Loucy (cell line): ENCODE data around the gene ARGLU1.

Experiments
- H2AFZ ChIP-seq: fragments of 200-600 bp; sonication (generic); 2 replicates; pipeline ENCODE4 v1.6.0; 2016; ENCODE audit warnings: antibody characterized with exemption, mild to moderate bottlenecking, low read length, moderate library complexity
- H3F3A ChIP-seq: fragments of 200-600 bp; 2 replicates; pipeline ENCODE4 v1.6.0; 2016; ENCODE audit warnings: antibody characterized with exemption, low read depth, mild to moderate bottlenecking
- H3K27me3 ChIP-seq: fragments of 200-600 bp; sonication (generic); 2 replicates; pipeline ENCODE4 v1.6.1; 2014; ENCODE audit warnings: low read length, mild to moderate bottlenecking; ENCODE audit not compliant: insufficient read depth, poor library complexity, severe bottlenecking
- H3K36me3 ChIP-seq: fragments of 200-600 bp; sonication (generic); 2 replicates; pipeline ENCODE4 v1.6.1; 2016; ENCODE audit warnings: low read length; ENCODE audit not compliant: insufficient read depth
- H3K4me1 ChIP-seq: fragments of 200-600 bp; sonication (generic); 2 replicates; pipeline ENCODE4 v1.5.1; 2014; ENCODE audit warnings: low read length, mild to moderate bottlenecking; ENCODE audit not compliant: insufficient read depth, poor library complexity, severe bottlenecking
- H3K4me2 ChIP-seq: fragments of 200-600 bp; sonication (generic); 2 replicates; pipeline ENCODE4 v1.6.0; 2014; ENCODE audit warnings: antibody characterized with exemption, low read length, low read depth, mild to moderate bottlenecking; ENCODE audit not compliant: poor library complexity, severe bottlenecking
- H3K4me3 ChIP-seq: fragments of 200-600 bp; sonication (generic); 2 replicates; pipeline ENCODE4 v1.5.1; 2014; ENCODE audit warnings: low read length, mild to moderate bottlenecking, mixed read lengths; ENCODE audit not compliant: poor library complexity, severe bottlenecking
- H3K79me2 ChIP-seq: fragments of 200-600 bp; sonication (generic); 2 replicates; pipeline ENCODE4 v1.6.1; 2014; ENCODE audit warnings: low read length; ENCODE audit not compliant: insufficient read depth
- H3K9ac ChIP-seq: fragments of 200-600 bp; sonication (generic); 2 replicates; pipeline ENCODE4 v1.6.0; 2014; ENCODE audit warnings: mild to moderate bottlenecking, low read depth, low read length, moderate library complexity; ENCODE audit not compliant: poor library complexity, severe bottlenecking
- H3K9me2 ChIP-seq: fragments of 200-600 bp; sonication (generic); replicated peaks from 2 replicates; pipeline ENCODE4 v1.6.1; 2016; ENCODE audit warnings: low read depth, low read length, mixed read lengths
- H3K9me3 ChIP-seq: fragments of 200-600 bp; sonication (generic); 2 replicates; pipeline ENCODE4 v1.6.1; 2014; ENCODE audit warnings: mild to moderate bottlenecking, antibody characterized with exemption, low read length, low read depth; ENCODE audit not compliant: insufficient read depth
- H4K20me1 ChIP-seq: fragments of 200-600 bp; sonication (generic); 2 replicates; pipeline ENCODE4 v1.6.0; 2014; ENCODE audit warnings: antibody characterized with exemption, low read length, mild to moderate bottlenecking; ENCODE audit not compliant: insufficient read depth, poor library complexity, severe bottlenecking
- EZH2phosphoT487 ChIP-seq: fragments of 200-600 bp; IDR thresholded peaks from 2 replicates; pipeline ENCODE4 v1.6.1; 2018; ENCODE audit warnings: antibody characterized with exemption, mild to moderate bottlenecking, moderate library complexity, borderline replicate concordance
- TF ChIP-seq, protein P1 (sequence below): fragments of 200-600 bp; sonication (generic); conservative IDR thresholded peaks from 2 replicates; pipeline ENCODE4 v1.5.1; 2014; ENCODE audit warnings: mild to moderate bottlenecking, antibody characterized with exemption, low read length

ARGLU1 gene

DNA sequence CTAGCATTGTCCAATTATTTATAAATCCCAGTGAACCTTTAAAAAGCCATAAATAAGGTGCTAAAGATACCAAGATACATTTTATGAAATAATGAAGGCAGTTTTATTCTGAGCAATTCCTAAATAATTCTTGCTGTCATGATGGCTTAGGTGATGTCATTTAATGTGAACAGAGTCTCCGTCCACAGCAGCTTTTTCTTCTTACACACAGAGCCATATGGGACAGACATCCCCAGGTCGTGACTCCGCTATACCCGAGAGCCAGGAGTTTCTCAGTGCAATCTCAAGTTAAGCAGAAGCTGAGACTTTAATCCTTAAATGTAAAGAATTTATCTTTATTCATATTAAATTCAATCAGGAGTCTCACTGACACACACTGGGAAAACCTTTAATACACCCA lies 62.2 kb downstream of the ARGLU1 start:
- Histone ChIP-seq H3K36me3 (no peaks in the 10 kb centered on the region), H3K9ac (no peak overlapping the region), H3K79me2 (no peaks in the 10 kb centered on the region), H3K4me3 (no peak overlapping the region), H3K9me3 (no peaks in the 10 kb centered on the region), H3F3A (no peaks in the 10 kb centered on the region), H4K20me1 (no peaks in the 10 kb centered on the region), H3K27me3 (no peaks in the 10 kb centered on the region), H3K4me1 (peaks cover 11% of the 10 kb centered on the region), H3K9me2 (no peaks in the 10 kb centered on the region), H3K4me2 (no peak overlapping the region), H2AFZ (no peak overlapping the region)
- TF ChIP-seq EZH2phosphoT487: no peak
- TF ChIP-seq, protein P1, sequence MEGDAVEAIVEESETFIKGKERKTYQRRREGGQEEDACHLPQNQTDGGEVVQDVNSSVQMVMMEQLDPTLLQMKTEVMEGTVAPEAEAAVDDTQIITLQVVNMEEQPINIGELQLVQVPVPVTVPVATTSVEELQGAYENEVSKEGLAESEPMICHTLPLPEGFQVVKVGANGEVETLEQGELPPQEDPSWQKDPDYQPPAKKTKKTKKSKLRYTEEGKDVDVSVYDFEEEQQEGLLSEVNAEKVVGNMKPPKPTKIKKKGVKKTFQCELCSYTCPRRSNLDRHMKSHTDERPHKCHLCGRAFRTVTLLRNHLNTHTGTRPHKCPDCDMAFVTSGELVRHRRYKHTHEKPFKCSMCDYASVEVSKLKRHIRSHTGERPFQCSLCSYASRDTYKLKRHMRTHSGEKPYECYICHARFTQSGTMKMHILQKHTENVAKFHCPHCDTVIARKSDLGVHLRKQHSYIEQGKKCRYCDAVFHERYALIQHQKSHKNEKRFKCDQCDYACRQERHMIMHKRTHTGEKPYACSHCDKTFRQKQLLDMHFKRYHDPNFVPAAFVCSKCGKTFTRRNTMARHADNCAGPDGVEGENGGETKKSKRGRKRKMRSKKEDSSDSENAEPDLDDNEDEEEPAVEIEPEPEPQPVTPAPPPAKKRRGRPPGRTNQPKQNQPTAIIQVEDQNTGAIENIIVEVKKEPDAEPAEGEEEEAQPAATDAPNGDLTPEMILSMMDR: no peak

GRCh38 chr13:106505295-106505694 lies 62.6 kb downstream of the ARGLU1 start:
- Histone ChIP-seq H3K4me3 (no peak overlapping the region), H3K27me3 (no peaks in the 10 kb centered on the region), H3K4me1 (peaks cover 15% of the 10 kb centered on the region), H3K9me3 (no peaks in the 10 kb centered on the region), H3K79me2 (no peaks in the 10 kb centered on the region), H3K36me3 (no peaks in the 10 kb centered on the region), H3K9ac (no peak overlapping the region), H2AFZ (no peak overlapping the region), H3K9me2 (no peaks in the 10 kb centered on the region), H3K4me2 (no peak overlapping the region), H3F3A (no peaks in the 10 kb centered on the region), H4K20me1 (no peaks in the 10 kb centered on the region)
- TF ChIP-seq, protein P1: no peak
- TF ChIP-seq EZH2phosphoT487: no peak

DNA sequence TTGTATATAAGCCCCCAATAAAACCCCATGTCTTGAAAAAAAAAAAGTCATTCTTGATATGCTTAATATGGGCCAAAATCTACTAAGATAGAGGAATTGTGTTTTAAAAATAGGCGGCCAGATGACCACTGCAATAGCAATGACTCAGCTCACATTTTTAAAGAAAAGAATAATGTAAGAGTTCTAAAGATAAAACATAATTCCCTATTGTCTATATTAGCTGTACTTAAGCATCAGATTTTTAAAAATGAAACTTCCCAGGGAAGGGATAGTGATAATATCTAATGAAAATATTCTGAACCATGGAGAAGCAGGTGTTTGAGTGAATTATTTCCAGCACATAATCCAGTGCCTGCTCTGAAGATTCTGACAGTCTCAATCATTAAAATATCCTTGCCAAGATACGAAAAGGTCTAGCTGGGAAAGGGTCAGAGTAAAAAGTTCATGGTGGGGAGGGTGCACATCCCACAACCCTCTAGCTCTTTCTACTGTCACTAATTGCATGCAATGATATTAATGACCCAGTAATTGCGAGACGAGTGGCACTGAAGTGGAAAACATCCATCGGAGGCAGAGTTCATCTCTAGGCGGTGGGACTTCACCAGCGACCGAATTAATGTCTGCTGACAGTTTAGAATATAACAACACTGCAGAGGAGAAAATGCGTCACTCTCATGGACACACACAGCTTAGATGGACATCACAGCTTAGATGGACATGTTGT lies 64.0 kb downstream of the ARGLU1 start:
- Histone ChIP-seq H3K9me3 (no peaks in the 10 kb centered on the region), H4K20me1 (no peaks in the 10 kb centered on the region), H3K79me2 (no peaks in the 10 kb centered on the region), H3F3A (no peaks in the 10 kb centered on the region), H3K27me3 (no peaks in the 10 kb centered on the region), H3K4me2 (no peak overlapping the region), H3K36me3 (no peaks in the 10 kb centered on the region), H3K4me1 (peaks cover 29% of the 10 kb centered on the region), H3K9ac (no peak overlapping the region), H2AFZ (no peak overlapping the region), H3K4me3 (no peak overlapping the region), H3K9me2 (no peaks in the 10 kb centered on the region)
- TF ChIP-seq, protein P1: no peak
- TF ChIP-seq EZH2phosphoT487: no peak
